Activated naive CD8-positive, alpha-beta T cell treated with anti-CD3 and anti-CD28 coated beads, Interleukin-2, amount 50 U/mL, for 24 hours (primary cell): ENCODE results near the gene GPR87.
A peak's percentile ranks its signal among the peaks of the same experiment; 100 is the strongest.

Experiments used
- ATAC-seq: fragments of 150-1000 bp; cut with Tn5 transposase; one replicate; pipeline ENCODE4 v1.10.0; 2021
- DNase-seq: peaks from one replicate; pipeline ENCODE4 v3.0.0; 2021
- H3K27ac Mint-ChIP-seq: one replicate; pipeline ENCODE4 v1.8.0; 2021; ENCODE audit warnings: mild to moderate bottlenecking, mixed read lengths
- H3K27me3 Mint-ChIP-seq: one replicate; pipeline ENCODE4 v1.8.0; 2021; ENCODE audit warnings: mixed read lengths
- H3K36me3 Mint-ChIP-seq: one replicate; pipeline ENCODE4 v1.8.0; 2021; ENCODE audit warnings: low read depth, mixed read lengths
- H3K4me1 Mint-ChIP-seq: one replicate; pipeline ENCODE4 v1.8.0; 2021; ENCODE audit warnings: mixed read lengths
- H3K4me3 Mint-ChIP-seq: one replicate; pipeline ENCODE4 v1.8.0; 2021; ENCODE audit warnings: mild to moderate bottlenecking, moderate library complexity, mixed read lengths
- H3K9me3 Mint-ChIP-seq: one replicate; pipeline ENCODE4 v1.8.0; 2021; ENCODE audit warnings: mixed read lengths

The GPR87 gene

GRCh38 chr3:151307131-151307530, 9.5 kb downstream of the GPR87 start:
- H3K4me1 Mint-ChIP-seq: peaks cover 64% of the 10 kb centered on the region
- ATAC-seq: no peak
- H3K4me3 Mint-ChIP-seq: no peak overlapping the region
- H3K36me3 Mint-ChIP-seq: peaks cover 2% of the 10 kb centered on the region
- peak overlapping the region; percentile 85 for H3K27ac Mint-ChIP-seq
- DNase-seq: no peak
- H3K27me3 Mint-ChIP-seq: peaks cover 11% of the 10 kb centered on the region
- no peaks in the 10 kb centered on the region for H3K9me3 Mint-ChIP-seq

GRCh38 chr3:151306168-151306810, 10.3 kb downstream of the GPR87 start:
- Mint-ChIP-seq H3K27ac (peak overlapping the region; percentile 85), H3K36me3 (peaks cover 2% of the 10 kb centered on the region), H3K27me3 (peaks cover 14% of the 10 kb centered on the region), H3K4me1 (peaks cover 72% of the 10 kb centered on the region), H3K4me3 (peak overlapping the region; percentile 52), H3K9me3 (no peaks in the 10 kb centered on the region)
- DNase-seq: no peak
- no peak for ATAC-seq

GRCh38 chr3:151305775-151306151, 10.9 kb downstream of the GPR87 start:
- peak overlapping the region; percentile 52 for H3K4me3 Mint-ChIP-seq
- peaks cover 2% of the 10 kb centered on the region for H3K36me3 Mint-ChIP-seq
- H3K27me3 Mint-ChIP-seq: peaks cover 16% of the 10 kb centered on the region
- no peaks in the 10 kb centered on the region for H3K9me3 Mint-ChIP-seq
- H3K27ac Mint-ChIP-seq: peak overlapping the region; percentile 85
- ATAC-seq (no peak), DNase-seq (no peak)
- H3K4me1 Mint-ChIP-seq: peaks cover 76% of the 10 kb centered on the region

GRCh38 chr3:151305060-151305774, 11.4 kb downstream of the GPR87 start:
- Mint-ChIP-seq H3K27me3 (peaks cover 18% of the 10 kb centered on the region), H3K36me3 (peaks cover 2% of the 10 kb centered on the region), H3K4me3 (peak overlapping the region; percentile 52), H3K9me3 (no peaks in the 10 kb centered on the region), H3K4me1 (peaks cover 80% of the 10 kb centered on the region), H3K27ac (peak overlapping the region; percentile 85)
- no peak for DNase-seq
- ATAC-seq: peak; percentile 90

- H3K36me3 Mint-ChIP-seq: peaks cover 2% of the 10 kb centered on the region
- ATAC-seq: no peak
- no peak overlapping the region for H3K4me3 Mint-ChIP-seq
- H3K9me3 Mint-ChIP-seq: no peaks in the 10 kb centered on the region
- H3K27ac Mint-ChIP-seq: peak overlapping the region; percentile 86
- peaks cover 18% of the 10 kb centered on the region for H3K27me3 Mint-ChIP-seq
- peaks cover 78% of the 10 kb centered on the region for H3K4me1 Mint-ChIP-seq
- no peak for DNase-seq
These were observed 12.9 kb downstream of the GPR87 start for GRCh38 chr3:151303751-151304150.

- Mint-ChIP-seq H3K4me3 (no peak overlapping the region), H3K9me3 (no peaks in the 10 kb centered on the region), H3K27me3 (peaks cover 18% of the 10 kb centered on the region), H3K4me1 (peaks cover 60% of the 10 kb centered on the region), H3K36me3 (peaks cover 2% of the 10 kb centered on the region), H3K27ac (no peak overlapping the region)
- DNase-seq (no peak), ATAC-seq (peak; percentile 18)
These were observed 14.8 kb downstream of the GPR87 start for GRCh38 chr3:151301787-151302186.

- Mint-ChIP-seq H3K4me1 (peaks cover 47% of the 10 kb centered on the region), H3K27ac (no peak overlapping the region), H3K27me3 (peaks cover 18% of the 10 kb centered on the region), H3K9me3 (no peaks in the 10 kb centered on the region), H3K36me3 (peaks cover 2% of the 10 kb centered on the region), H3K4me3 (no peak overlapping the region)
- DNase-seq (no peak), ATAC-seq (no peak)
These were observed 16.1 kb downstream of the GPR87 start for GRCh38 chr3:151300539-151300938.

GRCh38 chr3:151299006-151299405, 17.6 kb downstream of the GPR87 start:
- Mint-ChIP-seq H3K4me1 (peaks cover 32% of the 10 kb centered on the region), H3K4me3 (no peak overlapping the region), H3K27me3 (peaks cover 18% of the 10 kb centered on the region), H3K36me3 (peaks cover 2% of the 10 kb centered on the region), H3K27ac (no peak overlapping the region), H3K9me3 (no peaks in the 10 kb centered on the region)
- DNase-seq: no peak
- ATAC-seq: no peak

- H3K27ac Mint-ChIP-seq: no peak overlapping the region
These were observed 19.2 kb downstream of the GPR87 start for GRCh38 chr3:151297429-151297828.

GRCh38 chr3:151296226-151296625, 20.4 kb downstream of the GPR87 start:
- Mint-ChIP-seq H3K36me3 (no peaks in the 10 kb centered on the region), H3K27me3 (peaks cover 5% of the 10 kb centered on the region), H3K4me3 (no peak overlapping the region), H3K9me3 (no peaks in the 10 kb centered on the region), H3K27ac (no peak overlapping the region), H3K4me1 (peaks cover 7% of the 10 kb centered on the region)
- DNase-seq: no peak
- ATAC-seq: no peak

More at GRCh38 chr3:151297429-151297828, 19.2 kb downstream of the GPR87 start:
- peaks cover 17% of the 10 kb centered on the region for H3K4me1 Mint-ChIP-seq
- ATAC-seq (no peak), DNase-seq (no peak)
- H3K9me3 Mint-ChIP-seq: no peaks in the 10 kb centered on the region
- peaks cover 8% of the 10 kb centered on the region for H3K27me3 Mint-ChIP-seq
- no peaks in the 10 kb centered on the region for H3K36me3 Mint-ChIP-seq
- H3K4me3 Mint-ChIP-seq: no peak overlapping the region

GRCh38 chr3:151293127-151293526, 23.5 kb downstream of the GPR87 start:
- H3K36me3 Mint-ChIP-seq: no peaks in the 10 kb centered on the region
- no peak overlapping the region for H3K27ac Mint-ChIP-seq
- DNase-seq (no peak), ATAC-seq (no peak)
- no peaks in the 10 kb centered on the region for H3K4me1 Mint-ChIP-seq
- no peaks in the 10 kb centered on the region for H3K27me3 Mint-ChIP-seq
- H3K9me3 Mint-ChIP-seq: no peaks in the 10 kb centered on the region
- H3K4me3 Mint-ChIP-seq: no peak overlapping the region

- Mint-ChIP-seq H3K4me3 (no peak overlapping the region), H3K27ac (no peak overlapping the region), H3K27me3 (no peaks in the 10 kb centered on the region), H3K9me3 (no peaks in the 10 kb centered on the region), H3K4me1 (no peaks in the 10 kb centered on the region), H3K36me3 (no peaks in the 10 kb centered on the region)
- DNase-seq (no peak), ATAC-seq (no peak)
These were observed 25.9 kb downstream of the GPR87 start for GRCh38 chr3:151290673-151291072.

- ATAC-seq (no peak), DNase-seq (no peak)
- Mint-ChIP-seq H3K27me3 (no peaks in the 10 kb centered on the region), H3K9me3 (no peaks in the 10 kb centered on the region), H3K4me3 (no peak overlapping the region), H3K36me3 (no peaks in the 10 kb centered on the region), H3K4me1 (peaks cover 2% of the 10 kb centered on the region), H3K27ac (no peak overlapping the region)
These were observed 27.2 kb downstream of the GPR87 start for GRCh38 chr3:151289445-151289844.

GRCh38 chr3:151285940-151286339, 30.7 kb downstream of the GPR87 start:
- no peak overlapping the region for H3K27ac Mint-ChIP-seq
- ATAC-seq (no peak), DNase-seq (no peak)
- no peaks in the 10 kb centered on the region for H3K36me3 Mint-ChIP-seq
- no peaks in the 10 kb centered on the region for H3K27me3 Mint-ChIP-seq
- no peaks in the 10 kb centered on the region for H3K9me3 Mint-ChIP-seq
- H3K4me3 Mint-ChIP-seq: no peak overlapping the region
- H3K4me1 Mint-ChIP-seq: peaks cover 19% of the 10 kb centered on the region

- no peaks in the 10 kb centered on the region for H3K27me3 Mint-ChIP-seq
- peak overlapping the region; percentile 67 for H3K27ac Mint-ChIP-seq
- ATAC-seq: peak; percentile 55
- peak overlapping the region; percentile 18 for H3K4me3 Mint-ChIP-seq
- H3K36me3 Mint-ChIP-seq: no peaks in the 10 kb centered on the region
- no peak for DNase-seq
- H3K9me3 Mint-ChIP-seq: no peaks in the 10 kb centered on the region
- H3K4me1 Mint-ChIP-seq: peaks cover 27% of the 10 kb centered on the region
These were observed 32.6 kb downstream of the GPR87 start for GRCh38 chr3:151283907-151284461.
